ENCODE measurements around the gene SFT2D2.

Gene SFT2D2

GRCh38 chr1:168223681-168224540 lies 1.9 kb upstream of the SFT2D2 start:
- no peak for DNase-seq

DNA sequence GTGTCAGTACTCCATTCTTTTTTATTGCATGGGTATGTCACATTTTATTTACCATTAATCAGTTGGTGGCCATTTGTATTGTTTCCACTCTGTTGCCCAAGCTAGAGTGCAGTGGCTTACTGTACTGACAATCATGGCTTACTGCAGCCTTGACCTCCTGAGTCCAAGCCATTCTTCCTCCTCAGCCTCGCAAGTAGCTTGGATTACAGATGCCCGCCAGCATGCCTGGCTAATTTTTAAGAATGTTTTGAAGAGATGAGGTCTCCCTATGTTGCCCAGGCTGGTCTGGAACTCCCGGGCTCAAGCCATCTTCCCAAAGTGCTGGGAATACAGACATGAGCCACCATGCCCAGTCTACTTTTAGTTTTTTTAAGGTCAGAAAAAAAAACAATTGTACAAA lies 813 bp upstream of the SFT2D2 start:
- no peak for DNase-seq

DNA sequence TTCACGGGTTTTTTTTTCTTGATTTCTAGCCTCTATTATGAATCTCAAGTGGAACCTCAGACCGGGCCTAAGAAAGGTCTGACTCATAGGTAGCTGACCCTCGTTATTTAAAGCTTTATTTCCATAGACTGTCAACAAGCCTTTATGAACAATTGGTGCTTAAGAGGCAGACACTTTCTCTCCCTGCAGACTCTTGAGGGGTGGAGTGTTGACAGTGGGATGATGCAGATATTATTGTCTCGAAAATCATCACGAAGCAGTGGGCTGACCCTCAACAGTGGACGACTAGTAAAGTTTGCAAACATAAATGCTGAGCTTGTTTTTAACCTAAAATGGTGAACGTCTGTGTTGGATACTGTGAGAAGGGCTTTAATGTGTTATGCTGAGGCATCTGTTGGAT lies 1.8 kb downstream of the SFT2D2 start:
- no peak for DNase-seq

- DNase-seq: no peak
These were observed 4.1 kb downstream of the SFT2D2 start for GRCh38 chr1:168229893-168230292.

GRCh38 chr1:168230709-168231108 lies 4.9 kb downstream of the SFT2D2 start:
- no peak for DNase-seq

- no peak for DNase-seq
These were observed 9.2 kb downstream of the SFT2D2 start for GRCh38 chr1:168234846-168235547.

DNA sequence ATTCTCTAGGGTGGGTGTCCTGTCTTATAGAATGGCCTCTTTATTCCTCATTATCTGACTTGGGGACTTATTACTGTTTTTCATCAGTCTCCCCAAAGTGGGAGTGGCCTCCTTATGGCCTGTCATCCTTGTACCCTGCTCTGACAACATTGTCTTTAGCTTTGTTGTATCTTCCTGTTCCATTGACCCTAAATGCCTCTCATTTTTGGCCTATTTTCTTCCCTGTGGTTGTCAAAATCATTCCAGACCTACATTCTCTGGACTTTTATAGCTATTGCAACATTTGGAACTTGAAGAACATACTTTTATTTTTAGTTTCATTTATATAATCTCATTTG lies 9.7 kb downstream of the SFT2D2 start:
- no peak for DNase-seq

GRCh38 chr1:168235937-168236336 lies 10.1 kb downstream of the SFT2D2 start:
- DNase-seq: no peak

GRCh38 chr1:168236836-168237611 lies 11.2 kb downstream of the SFT2D2 start:
- no peak for DNase-seq

DNA sequence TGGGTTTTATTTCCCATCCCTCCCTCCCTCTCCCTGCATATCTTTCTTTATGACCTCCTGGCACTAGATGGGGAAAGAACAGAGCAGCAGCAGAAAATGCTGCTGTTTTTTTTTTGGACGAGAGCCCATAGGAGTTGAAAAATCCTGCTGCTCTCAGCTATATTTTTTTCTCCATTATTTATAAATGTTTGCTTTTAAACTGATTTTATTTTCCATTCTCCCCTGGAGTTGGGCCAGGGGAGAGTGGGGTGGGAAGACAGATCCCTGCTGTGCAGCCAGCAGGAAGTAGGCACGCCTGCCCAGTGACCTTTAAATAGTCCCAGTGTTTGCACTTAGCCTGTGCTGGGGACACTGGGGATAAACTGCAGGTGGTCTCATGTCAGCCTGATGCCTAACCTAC lies 17.4 kb downstream of the SFT2D2 start:
- no peak for DNase-seq

GRCh38 chr1:168243636-168244212 lies 17.9 kb downstream of the SFT2D2 start:
- DNase-seq: no peak

DNA sequence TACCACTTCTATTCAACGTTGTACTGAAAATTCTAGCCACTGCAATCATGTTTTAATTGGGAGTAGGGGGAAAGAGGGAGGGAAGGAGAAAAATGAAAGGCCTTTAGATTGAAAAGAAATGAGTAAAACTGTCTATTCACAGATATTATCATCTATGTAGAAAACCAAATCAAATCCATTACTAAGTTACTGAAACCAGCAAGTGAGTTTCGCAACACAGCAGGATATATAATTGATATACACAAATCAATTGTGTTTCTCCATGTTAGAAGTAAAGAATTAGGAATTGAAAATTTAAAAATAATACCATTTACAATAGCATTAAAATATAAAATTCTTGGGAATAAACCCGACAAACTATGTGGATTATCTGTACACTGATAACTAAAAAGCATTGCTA lies 19.2 kb downstream of the SFT2D2 start:
- DNase-seq: no peak

- no peak for DNase-seq
These were observed 20.7 kb downstream of the SFT2D2 start for GRCh38 chr1:168246506-168246905.

GRCh38 chr1:168252204-168252733 lies 26.5 kb downstream of the SFT2D2 start:
- no peak for DNase-seq

GRCh38 chr1:168256164-168256563 lies 30.4 kb downstream of the SFT2D2 start:
- DNase-seq: no peak

GRCh38 chr1:168257397-168257796 lies 31.6 kb downstream of the SFT2D2 start:
- DNase-seq: no peak

GRCh38 chr1:168259567-168259966 lies 33.8 kb downstream of the SFT2D2 start:
- no peak for DNase-seq

- DNase-seq: no peak
These were observed 34.6 kb downstream of the SFT2D2 start for GRCh38 chr1:168260393-168260792.

DNA sequence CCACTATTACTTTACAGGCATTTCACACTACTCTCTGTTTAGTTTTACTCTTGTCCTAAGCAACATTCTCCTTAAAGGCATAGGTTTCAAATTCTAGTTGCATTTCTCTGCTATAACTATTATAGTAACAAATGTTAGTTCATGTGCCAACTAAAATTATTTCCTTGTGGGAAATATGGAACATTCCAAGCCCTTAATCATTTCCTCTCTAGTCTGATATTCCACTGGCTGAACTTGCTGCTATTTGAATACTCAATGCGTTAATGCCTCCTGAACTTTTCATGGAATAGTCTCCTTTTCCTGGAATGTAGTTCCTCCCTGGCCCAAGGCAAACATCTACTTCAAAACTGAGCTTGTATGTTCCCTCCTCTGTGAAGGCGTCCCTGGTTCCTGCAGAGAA lies 35.6 kb downstream of the SFT2D2 start:
- DNase-seq: no peak

GRCh38 chr1:168263130-168263529 lies 37.3 kb downstream of the SFT2D2 start:
- no peak for DNase-seq

DNA sequence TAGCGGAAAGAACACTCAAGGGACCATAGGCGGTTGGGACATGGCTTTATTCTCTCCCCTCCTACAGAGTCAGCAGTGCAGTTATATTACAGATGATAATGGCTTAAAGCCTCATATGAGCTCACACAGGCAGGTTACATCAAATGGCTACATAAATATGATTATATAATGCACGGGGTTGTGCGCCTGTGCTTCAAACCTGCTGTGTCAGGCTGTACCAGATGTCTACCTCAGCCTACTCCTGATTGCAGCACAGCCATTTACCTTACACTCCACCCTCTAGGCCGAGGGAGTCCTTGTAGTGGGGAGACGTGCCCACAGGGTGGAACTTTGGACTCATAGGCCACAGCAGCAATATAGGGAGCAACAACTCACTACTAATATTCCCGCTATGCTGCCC lies 38.5 kb downstream of the SFT2D2 start:
- no peak for DNase-seq

DNA sequence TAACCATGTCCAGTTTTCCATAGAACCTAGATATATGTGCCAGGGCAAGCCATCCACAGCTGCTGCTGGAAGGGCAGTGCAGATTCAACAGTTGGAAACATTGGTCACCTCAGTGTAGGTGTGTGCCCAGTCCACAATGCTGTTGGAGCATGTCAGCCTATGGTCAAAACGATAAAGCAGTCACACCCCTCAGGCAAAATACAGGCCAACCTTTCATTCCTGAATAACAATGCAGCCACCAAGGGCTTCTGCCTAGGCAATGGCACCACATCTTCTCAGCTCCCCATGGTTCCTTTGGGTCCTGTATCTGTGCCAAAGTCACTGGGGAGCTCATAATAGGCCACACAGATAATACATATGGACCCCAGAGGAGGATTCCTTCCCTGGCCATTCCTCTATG lies 39.8 kb downstream of the SFT2D2 start:
- DNase-seq: no peak

GRCh38 chr1:168266644-168267186 lies 40.9 kb downstream of the SFT2D2 start:
- DNase-seq: no peak
